Measurements from ENCODE around the gene CERCAM.

DNA sequence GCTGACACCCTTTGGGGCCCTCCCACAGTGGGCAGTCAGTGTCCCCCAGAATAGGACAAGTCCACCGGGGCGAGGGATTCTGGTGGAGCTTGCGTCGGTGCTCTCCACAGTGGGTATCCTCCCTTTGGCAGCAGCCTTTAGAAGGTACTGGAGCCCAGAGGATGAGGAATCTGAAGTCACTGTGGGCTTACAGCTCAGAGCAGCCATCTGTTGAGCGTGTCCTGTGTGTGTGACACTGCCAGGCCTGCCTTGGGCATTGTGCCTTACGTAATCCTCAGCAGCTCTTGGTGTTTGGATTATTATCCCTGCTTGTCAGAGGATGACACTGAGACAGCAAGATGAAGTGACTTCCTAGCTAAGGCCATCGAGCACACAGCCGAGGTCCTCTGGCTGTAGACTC is 36.9 kb upstream of the CERCAM start:
- no peak for TF ChIP-seq ZNF391 (tag by site-specific recombination; IDR thresholded peaks at IDR 0.05; ENCODE audit: borderline replicate concordance, low read depth)
- TF ChIP-seq, protein P1, sequence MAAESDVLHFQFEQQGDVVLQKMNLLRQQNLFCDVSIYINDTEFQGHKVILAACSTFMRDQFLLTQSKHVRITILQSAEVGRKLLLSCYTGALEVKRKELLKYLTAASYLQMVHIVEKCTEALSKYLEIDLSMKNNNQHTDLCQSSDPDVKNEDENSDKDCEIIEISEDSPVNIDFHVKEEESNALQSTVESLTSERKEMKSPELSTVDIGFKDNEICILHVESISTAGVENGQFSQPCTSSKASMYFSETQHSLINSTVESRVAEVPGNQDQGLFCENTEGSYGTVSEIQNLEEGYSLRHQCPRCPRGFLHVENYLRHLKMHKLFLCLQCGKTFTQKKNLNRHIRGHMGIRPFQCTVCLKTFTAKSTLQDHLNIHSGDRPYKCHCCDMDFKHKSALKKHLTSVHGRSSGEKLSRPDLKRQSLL (tag by site-specific recombination; IDR thresholded peaks at IDR 0.05): no peak
- TF ChIP-seq ZNF777 (tag by site-specific recombination; IDR thresholded peaks at IDR 0.05; ENCODE audit: borderline replicate concordance): no peak
- no peak for TF ChIP-seq CTCF (tag by site-specific recombination; IDR thresholded peaks at IDR 0.05)
- TF ChIP-seq, protein P2, sequence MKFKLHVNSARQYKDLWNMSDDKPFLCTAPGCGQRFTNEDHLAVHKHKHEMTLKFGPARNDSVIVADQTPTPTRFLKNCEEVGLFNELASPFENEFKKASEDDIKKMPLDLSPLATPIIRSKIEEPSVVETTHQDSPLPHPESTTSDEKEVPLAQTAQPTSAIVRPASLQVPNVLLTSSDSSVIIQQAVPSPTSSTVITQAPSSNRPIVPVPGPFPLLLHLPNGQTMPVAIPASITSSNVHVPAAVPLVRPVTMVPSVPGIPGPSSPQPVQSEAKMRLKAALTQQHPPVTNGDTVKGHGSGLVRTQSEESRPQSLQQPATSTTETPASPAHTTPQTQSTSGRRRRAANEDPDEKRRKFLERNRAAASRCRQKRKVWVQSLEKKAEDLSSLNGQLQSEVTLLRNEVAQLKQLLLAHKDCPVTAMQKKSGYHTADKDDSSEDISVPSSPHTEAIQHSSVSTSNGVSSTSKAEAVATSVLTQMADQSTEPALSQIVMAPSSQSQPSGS (tag by site-specific recombination; IDR thresholded peaks at IDR 0.05; ENCODE audit: low read depth): no peak
- no peak for TF ChIP-seq KLF10 (tag by site-specific recombination; IDR thresholded peaks at IDR 0.05)
- TF ChIP-seq RBAK (tag by site-specific recombination; IDR thresholded peaks at IDR 0.05): no peak
- TF ChIP-seq, protein P3, sequence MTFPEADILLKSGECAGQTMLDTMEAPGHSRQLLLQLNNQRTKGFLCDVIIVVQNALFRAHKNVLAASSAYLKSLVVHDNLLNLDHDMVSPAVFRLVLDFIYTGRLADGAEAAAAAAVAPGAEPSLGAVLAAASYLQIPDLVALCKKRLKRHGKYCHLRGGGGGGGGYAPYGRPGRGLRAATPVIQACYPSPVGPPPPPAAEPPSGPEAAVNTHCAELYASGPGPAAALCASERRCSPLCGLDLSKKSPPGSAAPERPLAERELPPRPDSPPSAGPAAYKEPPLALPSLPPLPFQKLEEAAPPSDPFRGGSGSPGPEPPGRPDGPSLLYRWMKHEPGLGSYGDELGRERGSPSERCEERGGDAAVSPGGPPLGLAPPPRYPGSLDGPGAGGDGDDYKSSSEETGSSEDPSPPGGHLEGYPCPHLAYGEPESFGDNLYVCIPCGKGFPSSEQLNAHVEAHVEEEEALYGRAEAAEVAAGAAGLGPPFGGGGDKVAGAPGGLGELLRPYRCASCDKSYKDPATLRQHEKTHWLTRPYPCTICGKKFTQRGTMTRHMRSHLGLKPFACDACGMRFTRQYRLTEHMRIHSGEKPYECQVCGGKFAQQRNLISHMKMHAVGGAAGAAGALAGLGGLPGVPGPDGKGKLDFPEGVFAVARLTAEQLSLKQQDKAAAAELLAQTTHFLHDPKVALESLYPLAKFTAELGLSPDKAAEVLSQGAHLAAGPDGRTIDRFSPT (tag by site-specific recombination; IDR thresholded peaks at IDR 0.05): no peak
- no peak for TF ChIP-seq ZNF140 (tag by site-specific recombination; IDR thresholded peaks at IDR 0.05)
- no peak for TF ChIP-seq ZNF184 (tag by site-specific recombination; IDR thresholded peaks at IDR 0.05)
- no peak for TF ChIP-seq ZNF10 (tag by site-specific recombination; IDR thresholded peaks at IDR 0.05)

All from HEK293 (cell line).